Activated naive CD8-positive, alpha-beta T cell treated with anti-CD3 and anti-CD28 coated beads, Interleukin-2, amount 50 U/mL, for 24 hours (primary cell): ENCODE results near the gene TP53BP1.

Experiments
- ATAC-seq: fragments of 150-1000 bp; cut with Tn5 transposase; one replicate; pipeline ENCODE4 v1.10.0; 2021
- DNase-seq: peaks from one replicate; pipeline ENCODE4 v3.0.0; 2021
- H3K27ac Mint-ChIP-seq: one replicate; pipeline ENCODE4 v1.8.0; 2021; ENCODE audit warnings: mild to moderate bottlenecking, mixed read lengths
- H3K27me3 Mint-ChIP-seq: one replicate; pipeline ENCODE4 v1.8.0; 2021; ENCODE audit warnings: mixed read lengths
- H3K36me3 Mint-ChIP-seq: one replicate; pipeline ENCODE4 v1.8.0; 2021; ENCODE audit warnings: low read depth, mixed read lengths
- H3K4me1 Mint-ChIP-seq: one replicate; pipeline ENCODE4 v1.8.0; 2021; ENCODE audit warnings: mixed read lengths
- H3K4me3 Mint-ChIP-seq: one replicate; pipeline ENCODE4 v1.8.0; 2021; ENCODE audit warnings: mild to moderate bottlenecking, moderate library complexity, mixed read lengths
- H3K9me3 Mint-ChIP-seq: one replicate; pipeline ENCODE4 v1.8.0; 2021; ENCODE audit warnings: mixed read lengths

TP53BP1 gene

DNA sequence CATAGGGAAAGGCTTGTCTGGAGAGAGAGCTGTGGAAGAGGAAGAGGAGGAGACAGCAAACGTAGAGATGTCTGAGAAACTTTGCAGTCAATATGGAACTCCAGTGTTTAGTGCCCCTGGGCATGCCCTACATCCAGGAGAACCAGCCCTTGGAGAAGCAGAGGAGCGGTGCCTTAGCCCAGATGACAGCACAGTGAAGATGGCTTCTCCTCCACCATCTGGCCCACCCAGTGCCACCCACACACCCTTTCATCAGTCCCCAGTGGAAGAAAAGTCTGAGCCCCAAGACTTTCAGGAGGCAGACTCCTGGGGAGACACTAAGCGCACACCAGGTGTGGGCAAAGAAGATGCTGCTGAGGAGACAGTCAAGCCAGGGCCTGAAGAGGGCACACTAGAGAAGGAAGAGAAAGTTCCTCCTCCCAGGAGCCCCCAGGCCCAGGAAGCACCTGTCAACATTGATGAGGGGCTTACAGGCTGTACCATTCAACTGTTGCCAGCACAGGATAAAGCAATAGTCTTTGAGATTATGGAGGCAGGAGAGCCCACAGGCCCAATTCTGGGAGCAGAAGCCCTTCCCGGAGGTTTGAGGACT, 31.4 kb upstream of the TP53BP1 start:
- Mint-ChIP-seq H3K9me3 (no peaks in the 10 kb centered on the region), H3K4me3 (no peak overlapping the region), H3K36me3 (no peaks in the 10 kb centered on the region), H3K27me3 (no peaks in the 10 kb centered on the region), H3K4me1 (peaks cover 4% of the 10 kb centered on the region), H3K27ac (no peak overlapping the region)
- DNase-seq (no peak), ATAC-seq (no peak)

DNA sequence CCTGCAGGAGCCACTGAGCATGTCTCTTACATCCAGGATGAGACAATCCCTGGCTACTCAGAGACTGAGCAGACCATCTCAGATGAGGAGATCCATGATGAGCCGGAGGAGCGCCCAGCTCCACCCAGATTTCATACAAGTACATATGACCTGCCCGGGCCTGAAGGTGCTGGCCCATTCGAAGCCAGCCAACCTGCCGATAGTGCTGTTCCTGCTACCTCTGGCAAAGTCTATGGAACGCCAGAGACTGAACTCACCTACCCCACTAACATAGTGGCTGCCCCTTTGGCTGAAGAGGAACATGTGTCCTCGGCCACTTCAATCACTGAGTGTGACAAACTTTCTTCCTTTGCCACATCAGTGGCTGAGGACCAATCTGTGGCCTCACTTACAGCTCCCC, 30.7 kb upstream of the TP53BP1 start:
- DNase-seq (no peak), ATAC-seq (no peak)
- Mint-ChIP-seq H3K27me3 (peaks cover 5% of the 10 kb centered on the region), H3K4me1 (peaks cover 9% of the 10 kb centered on the region), H3K36me3 (no peaks in the 10 kb centered on the region), H3K4me3 (no peak overlapping the region), H3K9me3 (no peaks in the 10 kb centered on the region), H3K27ac (no peak overlapping the region)

DNA sequence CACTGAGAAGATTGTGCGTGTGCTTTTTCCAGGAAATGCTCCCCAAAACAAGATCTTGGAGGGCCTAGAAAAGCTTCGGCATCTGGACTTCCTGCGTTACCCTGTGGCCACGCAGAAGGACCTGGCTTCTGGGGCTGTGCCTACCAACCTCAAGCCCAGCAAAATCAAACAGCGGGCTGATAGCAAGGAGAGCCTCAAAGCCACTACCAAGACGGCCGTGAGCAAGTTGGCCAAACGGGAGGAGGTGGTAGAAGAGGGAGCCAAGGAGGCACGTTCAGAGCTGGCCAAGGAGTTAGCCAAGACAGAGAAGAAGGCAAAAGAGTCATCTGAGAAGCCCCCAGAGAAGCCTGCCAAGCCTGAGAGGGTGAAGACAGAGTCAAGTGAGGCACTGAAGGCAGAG, 29.3 kb upstream of the TP53BP1 start:
- Mint-ChIP-seq H3K4me3 (no peak overlapping the region), H3K27me3 (peaks cover 13% of the 10 kb centered on the region), H3K36me3 (no peaks in the 10 kb centered on the region), H3K9me3 (no peaks in the 10 kb centered on the region), H3K4me1 (peaks cover 21% of the 10 kb centered on the region), H3K27ac (no peak overlapping the region)
- no peak for ATAC-seq
- DNase-seq, result no peak

DNA sequence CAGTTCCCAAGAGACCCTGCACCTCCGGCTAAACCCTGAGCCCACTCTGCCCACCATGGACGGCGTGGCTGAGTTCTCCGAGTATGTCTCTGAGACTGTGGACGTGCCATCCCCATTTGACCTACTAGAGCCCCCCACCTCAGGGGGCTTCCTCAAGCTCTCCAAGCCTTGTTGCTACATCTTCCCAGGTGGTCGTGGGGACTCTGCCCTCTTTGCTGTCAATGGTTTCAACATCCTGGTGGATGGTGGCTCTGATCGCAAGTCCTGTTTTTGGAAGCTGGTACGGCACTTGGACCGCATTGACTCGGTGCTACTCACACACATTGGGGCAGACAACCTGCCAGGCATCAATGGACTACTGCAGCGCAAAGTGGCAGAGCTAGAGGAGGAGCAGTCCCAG, 28.5 kb upstream of the TP53BP1 start:
- Mint-ChIP-seq H3K27ac (no peak overlapping the region), H3K9me3 (no peaks in the 10 kb centered on the region), H3K4me3 (no peak overlapping the region), H3K4me1 (peaks cover 28% of the 10 kb centered on the region), H3K36me3 (no peaks in the 10 kb centered on the region), H3K27me3 (peaks cover 19% of the 10 kb centered on the region)
- DNase-seq (no peak), ATAC-seq (no peak)

- ATAC-seq (no peak), DNase-seq (no peak)
- Mint-ChIP-seq H3K36me3 (no peaks in the 10 kb centered on the region), H3K4me1 (peaks cover 29% of the 10 kb centered on the region), H3K4me3 (no peak overlapping the region), H3K27ac (no peak overlapping the region), H3K27me3 (peaks cover 23% of the 10 kb centered on the region), H3K9me3 (no peaks in the 10 kb centered on the region)
These were observed 27.2 kb upstream of the TP53BP1 start for GRCh38 chr15:43520138-43520537.

DNA sequence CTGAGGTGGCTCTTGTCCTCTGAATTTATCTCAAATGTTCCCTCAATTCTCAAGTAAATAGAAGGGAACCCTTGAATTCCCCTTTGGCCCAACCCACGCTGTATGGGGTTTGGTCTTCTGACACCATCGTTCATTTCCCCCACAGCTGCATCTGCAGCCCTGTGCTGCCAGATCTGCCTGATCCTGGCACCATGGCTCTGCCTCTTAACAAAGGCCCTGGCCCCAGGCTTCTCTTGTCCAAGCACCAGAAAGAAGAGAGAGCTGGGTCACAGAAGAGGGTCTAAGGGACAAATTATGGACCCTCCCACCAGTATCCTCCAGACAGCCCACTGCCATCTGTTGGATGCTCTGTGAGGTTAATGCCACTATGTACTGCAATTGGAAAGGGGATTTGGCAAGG, 26.2 kb upstream of the TP53BP1 start:
- Mint-ChIP-seq H3K27ac (no peak overlapping the region), H3K27me3 (peaks cover 23% of the 10 kb centered on the region), H3K4me3 (no peak overlapping the region), H3K36me3 (no peaks in the 10 kb centered on the region), H3K4me1 (peaks cover 31% of the 10 kb centered on the region), H3K9me3 (no peaks in the 10 kb centered on the region)
- ATAC-seq, result no peak
- no peak for DNase-seq

GRCh38 chr15:43518197-43518761, 25.3 kb upstream of the TP53BP1 start:
- Mint-ChIP-seq H3K4me3 (peak overlapping the region; percentile 66), H3K27me3 (peaks cover 23% of the 10 kb centered on the region), H3K9me3 (no peaks in the 10 kb centered on the region), H3K36me3 (no peaks in the 10 kb centered on the region), H3K27ac (no peak overlapping the region), H3K4me1 (peaks cover 39% of the 10 kb centered on the region)
- ATAC-seq, result peak; percentile 21
- no peak for DNase-seq

DNA sequence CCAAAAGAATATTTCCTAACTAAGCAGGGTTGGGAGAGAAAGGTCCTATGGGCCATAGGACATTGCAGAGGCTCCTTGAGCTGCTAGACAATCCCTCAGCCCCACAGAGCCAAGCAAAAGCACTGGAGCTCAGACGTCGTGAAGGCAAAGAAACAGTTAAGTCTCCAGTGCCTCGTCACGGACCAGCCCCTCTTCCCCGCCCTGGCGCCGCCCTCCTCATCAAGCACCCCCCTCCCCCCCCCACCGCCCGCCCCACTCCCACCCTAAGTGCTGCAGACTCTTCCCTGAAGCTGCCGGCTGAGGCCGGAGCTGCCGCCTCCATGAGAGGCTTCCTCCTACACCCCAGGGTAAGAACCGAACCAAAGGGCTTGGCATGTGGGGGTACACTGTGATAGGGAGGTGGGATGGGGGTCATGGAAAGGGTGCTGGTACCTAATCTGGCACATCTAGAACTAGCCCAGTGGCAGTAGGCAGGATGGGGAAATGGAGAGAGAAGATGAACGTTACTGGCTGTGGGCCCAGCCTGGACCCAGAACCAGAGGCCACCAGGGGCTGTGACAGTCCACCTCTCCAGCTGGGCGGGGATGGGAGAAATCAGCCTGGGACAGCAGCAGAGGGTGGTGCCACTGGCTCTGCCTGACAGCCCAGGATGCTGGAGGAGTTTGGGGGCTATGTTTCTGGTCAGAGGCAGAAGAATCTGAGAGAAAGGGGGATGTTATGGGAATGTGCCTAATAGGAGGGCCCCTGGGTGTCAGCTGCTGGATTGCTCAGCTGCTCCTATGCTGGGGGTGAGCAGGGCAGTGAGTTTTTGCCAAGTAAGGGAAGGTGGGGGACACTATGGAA, 24.6 kb upstream of the TP53BP1 start, which contains the start of gene MAP1A:
Gene MAP1A (plus strand): TSS at position 255 of the 843 bp plus-strand sequence. CDS start 3,866 bp downstream, outside the sequence.
- DNase-seq, result peak; percentile 10
- H3K4me3 Mint-ChIP-seq, result peak within 1 kb of the TSS; percentile 66
- H3K4me1 Mint-ChIP-seq, result peaks cover 39% of the 10 kb centered on the region
- peaks cover 23% of the 10 kb centered on the region for H3K27me3 Mint-ChIP-seq
- H3K36me3 Mint-ChIP-seq, result no peaks in the 10 kb centered on the region
- no peak for ATAC-seq
- no peak within 1 kb of the TSS for H3K27ac Mint-ChIP-seq
- H3K9me3 Mint-ChIP-seq, result no peaks in the 10 kb centered on the region

DNA sequence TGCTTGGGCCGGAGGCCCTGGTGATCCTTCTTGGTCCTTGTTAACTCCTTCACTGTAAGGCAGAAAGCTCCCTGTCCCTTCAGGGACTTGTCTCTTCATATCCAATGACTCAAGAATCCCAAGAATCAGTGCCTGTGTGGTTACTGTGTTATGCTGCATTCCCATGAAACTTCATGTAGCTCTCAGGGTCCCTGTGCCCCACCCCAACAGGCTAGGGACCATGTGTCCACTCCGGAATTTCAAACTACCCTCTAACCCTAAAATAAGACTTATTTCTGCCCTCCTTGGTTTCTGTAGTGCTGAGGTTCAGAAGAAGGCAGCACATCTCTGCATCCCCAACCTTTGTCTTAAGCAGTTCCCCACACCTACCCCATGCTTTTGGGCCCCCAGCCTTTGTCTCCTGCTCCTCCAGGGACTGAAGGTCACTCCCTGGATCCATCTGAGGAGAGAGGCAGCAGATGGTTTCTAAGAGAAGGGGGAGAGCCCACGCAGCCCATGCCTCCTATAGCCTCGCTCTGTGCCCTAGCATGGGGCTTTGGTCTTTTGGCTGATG, 23.9 kb upstream of the TP53BP1 start:
- H3K36me3 Mint-ChIP-seq, result no peaks in the 10 kb centered on the region
- no peaks in the 10 kb centered on the region for H3K9me3 Mint-ChIP-seq
- H3K4me1 Mint-ChIP-seq, result peaks cover 39% of the 10 kb centered on the region
- H3K4me3 Mint-ChIP-seq, result no peak overlapping the region
- H3K27me3 Mint-ChIP-seq, result peaks cover 27% of the 10 kb centered on the region
- H3K27ac Mint-ChIP-seq, result no peak overlapping the region
- DNase-seq, result no peak
- no peak for ATAC-seq

GRCh38 chr15:43516185-43516584, 23.2 kb upstream of the TP53BP1 start:
- Mint-ChIP-seq H3K4me1 (peaks cover 43% of the 10 kb centered on the region), H3K36me3 (no peaks in the 10 kb centered on the region), H3K4me3 (no peak overlapping the region), H3K9me3 (no peaks in the 10 kb centered on the region), H3K27me3 (peaks cover 28% of the 10 kb centered on the region), H3K27ac (no peak overlapping the region)
- DNase-seq, result no peak
- ATAC-seq, result no peak

GRCh38 chr15:43515741-43516140, 22.8 kb upstream of the TP53BP1 start:
- no peak for ATAC-seq
- no peak overlapping the region for H3K4me3 Mint-ChIP-seq
- H3K27ac Mint-ChIP-seq, result no peak overlapping the region
- peaks cover 28% of the 10 kb centered on the region for H3K27me3 Mint-ChIP-seq
- peaks cover 46% of the 10 kb centered on the region for H3K4me1 Mint-ChIP-seq
- no peaks in the 10 kb centered on the region for H3K9me3 Mint-ChIP-seq
- DNase-seq, result no peak
- no peaks in the 10 kb centered on the region for H3K36me3 Mint-ChIP-seq

GRCh38 chr15:43514241-43515057, 21.5 kb upstream of the TP53BP1 start:
- H3K4me1 Mint-ChIP-seq, result peaks cover 57% of the 10 kb centered on the region
- no peak overlapping the region for H3K4me3 Mint-ChIP-seq
- H3K27ac Mint-ChIP-seq, result no peak overlapping the region
- DNase-seq (no peak), ATAC-seq (no peak)
- no peaks in the 10 kb centered on the region for H3K36me3 Mint-ChIP-seq
- H3K9me3 Mint-ChIP-seq, result no peaks in the 10 kb centered on the region
- peaks cover 28% of the 10 kb centered on the region for H3K27me3 Mint-ChIP-seq

- no peaks in the 10 kb centered on the region for H3K36me3 Mint-ChIP-seq
- no peaks in the 10 kb centered on the region for H3K9me3 Mint-ChIP-seq
- no peak overlapping the region for H3K27ac Mint-ChIP-seq
- H3K27me3 Mint-ChIP-seq, result peaks cover 21% of the 10 kb centered on the region
- H3K4me1 Mint-ChIP-seq, result peaks cover 51% of the 10 kb centered on the region
- ATAC-seq (no peak), DNase-seq (no peak)
- H3K4me3 Mint-ChIP-seq, result no peak overlapping the region
These were observed 20.6 kb upstream of the TP53BP1 start for GRCh38 chr15:43513550-43513949.
